CD4-positive, alpha-beta T cell (primary cell): ENCODE measurements around the gene MARCHF3. TPM values are rescaled to one million over a fixed set of nuclear protein-coding genes. Genes with fewer than 3 reads are reported as not detected.

ENCODE experiments used
- ATAC-seq: fragments of 200-7000 bp; cut with Tn5 transposase; one replicate; pipeline ENCODE4 v1.10.0; 2022; ENCODE audit warnings: mild to moderate bottlenecking; ENCODE audit not compliant: poor library complexity
- CTCF ChIA-PET: fragments of 350-600 bp; sonication (Branson Sonifier 250); formaldehyde crosslinking; loops from one replicate; lab custom pipeline; 2021; ENCODE audit warnings: antibody characterized with exemption, inconsistent platforms; lab: Charles Lee
- POLR2A ChIA-PET: fragments of 350-600 bp; sonication (Branson Sonifier 250); formaldehyde crosslinking; loops from one replicate; lab custom pipeline; 2021; ENCODE audit warnings: antibody characterized with exemption, inconsistent platforms; lab: Charles Lee
- DNase-seq, 14 experiments: peaks; one replicate each; pipeline ENCODE4 v3.0.0-alpha.2; 2013 to 2020; ENCODE audit warnings: mixed read lengths in 2 of 14
- H3K27ac ChIP-seq, 2 donors: one replicate each; pipeline versions ENCODE4 v1.5.1 to v1.7.0; 2013; ENCODE audit warnings: low read length in 2 of 2, low read depth in 1 of 2, mild to moderate bottlenecking in 1 of 2
- H3K27me3 ChIP-seq, 2 experiments: 1 replicate in 1 of 2; 2 replicates in 1 of 2; pipeline versions ENCODE4 v1.6.1 to v1.7.0; 2013; ENCODE audit warnings: low read length in 2 of 2, control low read depth in 1 of 2, mild to moderate bottlenecking in 1 of 2, moderate library complexity in 1 of 2; ENCODE audit not compliant: insufficient read depth in 2 of 2, control insufficient read depth in 1 of 2
- H3K36me3 ChIP-seq: one replicate; pipeline ENCODE4 v1.6.1; 2013; ENCODE audit warnings: low read length, control low read depth; ENCODE audit not compliant: insufficient read depth
- H3K4me1 ChIP-seq: one replicate; pipeline ENCODE4 v1.6.1; 2013; ENCODE audit warnings: low read length, control low read depth; ENCODE audit not compliant: insufficient read depth
- H3K4me3 ChIP-seq: one replicate; pipeline ENCODE4 v1.5.1; 2013; ENCODE audit warnings: mild to moderate bottlenecking, low read length, moderate library complexity
- H3K9me3 ChIP-seq, 2 experiments: 1 replicate in 1 of 2; 2 replicates in 1 of 2; pipeline versions ENCODE4 v1.6.1 to v1.7.0; 2013; ENCODE audit warnings: low read length in 2 of 2, mild to moderate bottlenecking in 2 of 2, control low read depth in 1 of 2, moderate library complexity in 1 of 2; ENCODE audit not compliant: control insufficient read depth in 1 of 2, insufficient read depth in 1 of 2
- H3K27ac Mint-ChIP-seq: one replicate; pipeline ENCODE4 v1.8.0; 2020; ENCODE audit warnings: mixed read lengths
- H3K27me3 Mint-ChIP-seq: one replicate; pipeline ENCODE4 v1.8.0; 2021; ENCODE audit warnings: mixed read lengths
- H3K36me3 Mint-ChIP-seq: one replicate; pipeline ENCODE4 v1.8.0; 2021; ENCODE audit warnings: low read depth, mixed read lengths
- H3K4me1 Mint-ChIP-seq: one replicate; pipeline ENCODE4 v1.8.0; 2021; ENCODE audit warnings: low read depth, mixed read lengths
- H3K4me3 Mint-ChIP-seq: one replicate; pipeline ENCODE4 v1.8.0; 2020; ENCODE audit warnings: mild to moderate bottlenecking, mixed read lengths
- H3K9me3 Mint-ChIP-seq: one replicate; pipeline ENCODE4 v1.8.0; 2020; ENCODE audit warnings: mixed read lengths
- intact Hi-C, 2 experiments: fragments of 100-400 bp; cut with DNase I in 1 of 2; cut with micrococcal nuclease in 1 of 2; formaldehyde crosslinking; loops; one replicate each; pipeline versions ENCODE4 v1.15.1 to v1.9.0; 2023 to 2025; cut with DNase I, micrococcal nuclease
- total RNA-seq, 174 experiments: library from RNA in 2 of 174; stranded (reverse) in 2 of 174; gene quantifications; one replicate each; pipeline ENCODE4 v1.2.3 and lab custom pipeline; 2021 to 2026
- TF ChIP-seq, protein P1 (sequence below): fragments of 200-600 bp; IDR thresholded peaks from one replicate; pipeline ENCODE4 v1.8.0; 2022; ENCODE audit warnings: antibody characterized with exemption, mild to moderate bottlenecking

MARCHF3 gene
- total RNA-seq, 2 experiments from 2014 or later = 5.2 to 6.2 TPM

DNA sequence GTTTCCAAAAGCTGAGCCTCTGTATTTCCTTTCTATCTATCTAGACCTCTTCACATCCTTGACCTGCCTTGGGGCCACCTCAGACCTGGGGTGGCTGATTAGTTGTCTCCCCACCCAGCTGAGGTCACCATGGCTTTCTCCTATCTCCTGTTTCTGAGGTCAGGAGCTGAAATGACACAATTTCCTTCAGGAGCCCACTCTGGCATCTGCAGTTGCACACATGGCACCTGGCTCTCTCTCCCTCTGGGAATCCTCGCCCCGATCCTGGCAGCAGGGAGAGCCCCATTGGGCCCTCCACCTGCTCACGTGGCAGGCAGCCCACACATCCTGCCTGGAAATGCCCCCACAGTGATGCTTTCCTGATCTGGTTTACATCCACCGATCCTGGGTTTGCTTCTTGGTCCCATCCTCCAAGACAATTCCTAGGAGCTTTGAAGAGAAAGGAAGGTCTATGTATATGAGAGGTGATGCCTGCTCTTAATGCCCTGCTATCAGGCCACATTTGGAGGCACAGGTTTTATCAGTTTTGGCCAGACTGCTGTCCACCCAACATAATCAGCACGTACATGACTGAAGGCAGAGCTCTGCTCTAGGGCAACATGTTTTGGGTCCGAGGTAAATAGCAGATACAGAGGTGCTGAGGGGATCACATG is 53.7 kb downstream of the MARCHF3 start:
- Histone ChIP-seq H3K36me3 (no peaks in the 10 kb centered on the region), H3K27ac (no peak overlapping the region), H3K9me3 (no peaks in the 10 kb centered on the region), H3K4me1 (peaks cover 10% of the 10 kb centered on the region), H3K27me3 (no peaks in the 10 kb centered on the region), H3K4me3 (no peak overlapping the region)
- CTCF ChIA-PET = no interaction called here
- DNase-seq (no peak), ATAC-seq (no peak)
- Mint-ChIP-seq H3K27ac (no peak overlapping the region), H3K9me3 (no peaks in the 10 kb centered on the region), H3K4me1 (peaks cover 35% of the 10 kb centered on the region), H3K36me3 (no peaks in the 10 kb centered on the region), H3K27me3 (no peaks in the 10 kb centered on the region), H3K4me3 (no peak overlapping the region)
- intact Hi-C loops = no loop called here
- TF ChIP-seq, protein P1, sequence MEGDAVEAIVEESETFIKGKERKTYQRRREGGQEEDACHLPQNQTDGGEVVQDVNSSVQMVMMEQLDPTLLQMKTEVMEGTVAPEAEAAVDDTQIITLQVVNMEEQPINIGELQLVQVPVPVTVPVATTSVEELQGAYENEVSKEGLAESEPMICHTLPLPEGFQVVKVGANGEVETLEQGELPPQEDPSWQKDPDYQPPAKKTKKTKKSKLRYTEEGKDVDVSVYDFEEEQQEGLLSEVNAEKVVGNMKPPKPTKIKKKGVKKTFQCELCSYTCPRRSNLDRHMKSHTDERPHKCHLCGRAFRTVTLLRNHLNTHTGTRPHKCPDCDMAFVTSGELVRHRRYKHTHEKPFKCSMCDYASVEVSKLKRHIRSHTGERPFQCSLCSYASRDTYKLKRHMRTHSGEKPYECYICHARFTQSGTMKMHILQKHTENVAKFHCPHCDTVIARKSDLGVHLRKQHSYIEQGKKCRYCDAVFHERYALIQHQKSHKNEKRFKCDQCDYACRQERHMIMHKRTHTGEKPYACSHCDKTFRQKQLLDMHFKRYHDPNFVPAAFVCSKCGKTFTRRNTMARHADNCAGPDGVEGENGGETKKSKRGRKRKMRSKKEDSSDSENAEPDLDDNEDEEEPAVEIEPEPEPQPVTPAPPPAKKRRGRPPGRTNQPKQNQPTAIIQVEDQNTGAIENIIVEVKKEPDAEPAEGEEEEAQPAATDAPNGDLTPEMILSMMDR = no peak
- POLR2A ChIA-PET = no interaction called here

DNA sequence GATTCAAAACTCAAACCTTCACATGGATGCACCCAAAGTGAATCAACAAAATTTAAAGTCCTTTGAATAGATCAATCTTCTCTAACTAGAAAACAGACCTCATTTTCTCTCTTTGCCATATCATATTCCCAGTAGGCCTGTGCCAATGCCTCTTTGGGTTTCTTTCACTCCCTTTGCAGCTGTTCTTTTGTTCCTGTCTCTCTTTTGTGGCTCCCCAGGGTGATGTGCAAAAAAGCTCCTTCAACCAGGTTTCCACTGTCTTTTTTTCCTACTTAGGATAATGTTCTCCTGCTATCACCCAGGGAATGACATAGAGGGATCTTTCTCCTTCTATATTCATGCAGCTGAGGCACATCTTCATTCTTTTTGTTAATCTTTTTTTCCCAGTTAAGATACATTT is 54.6 kb downstream of the MARCHF3 start:
- H3K36me3 ChIP-seq = no peaks in the 10 kb centered on the region
- CTCF ChIA-PET = interaction anchor here (0.7 to 1.3 kb wide), 2 partner anchors 9 to 25 kb away, joined by 3 read pairs; no protein-coding TSS in a partner anchor
- H3K4me1 Mint-ChIP-seq = peaks cover 43% of the 10 kb centered on the region
- H3K27me3 Mint-ChIP-seq = no peaks in the 10 kb centered on the region
- H3K9me3 Mint-ChIP-seq = no peaks in the 10 kb centered on the region
- no peaks in the 10 kb centered on the region for H3K36me3 Mint-ChIP-seq
- H3K4me1 ChIP-seq = peaks cover 10% of the 10 kb centered on the region
- POLR2A ChIA-PET = no interaction called here
- no peak overlapping the region for H3K4me3 ChIP-seq
- TF ChIP-seq, protein P1 = no peak
- no peak overlapping the region for H3K27ac Mint-ChIP-seq
- H3K27ac ChIP-seq = no peak overlapping the region
- no peak overlapping the region for H3K4me3 Mint-ChIP-seq
- H3K27me3 ChIP-seq = no peaks in the 10 kb centered on the region
- H3K9me3 ChIP-seq = no peaks in the 10 kb centered on the region
- DNase-seq (no peak), ATAC-seq (no peak)
- intact Hi-C loops = no loop called here

DNA sequence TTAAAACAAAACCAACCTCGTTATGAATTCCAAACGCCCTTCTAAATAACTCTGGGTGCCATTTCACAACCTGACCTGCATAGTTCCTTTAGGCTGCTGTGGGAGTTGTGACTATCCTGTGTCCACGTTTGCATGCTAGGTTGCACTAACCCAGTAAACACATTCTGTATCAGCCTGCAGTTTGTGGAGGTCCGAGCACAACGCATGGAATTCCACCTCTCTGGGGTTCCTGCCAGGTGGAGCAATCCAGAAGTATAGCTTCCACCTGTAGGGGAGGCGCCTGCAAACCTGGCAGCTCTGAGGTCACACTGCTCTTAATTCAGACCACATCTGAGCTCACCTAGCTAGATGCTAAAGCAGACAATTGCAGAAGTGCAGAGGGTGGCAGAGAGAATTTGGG is 57.2 kb downstream of the MARCHF3 start:
- H3K4me1 Mint-ChIP-seq = peaks cover 45% of the 10 kb centered on the region
- ChIA-PET POLR2A (interaction anchor here (1.0 to 1.2 kb wide), 2 partner anchors 9 to 10 kb away, joined by 4 to 5 read pairs; no protein-coding TSS in a partner anchor), CTCF (no interaction called here)
- no peaks in the 10 kb centered on the region for H3K36me3 Mint-ChIP-seq
- Histone ChIP-seq H3K36me3 (no peaks in the 10 kb centered on the region), H3K27ac (peak overlapping the region in 1 of 2 donors; percentile 21), H3K4me3 (no peak overlapping the region), H3K4me1 (peaks cover 10% of the 10 kb centered on the region), H3K9me3 (no peaks in the 10 kb centered on the region), H3K27me3 (no peaks in the 10 kb centered on the region)
- H3K27me3 Mint-ChIP-seq = no peaks in the 10 kb centered on the region
- DNase-seq = peak in 1 of 14 experiments; percentile 11
- no peak for ATAC-seq
- peak overlapping the region; percentile 1 for H3K4me3 Mint-ChIP-seq
- no peaks in the 10 kb centered on the region for H3K9me3 Mint-ChIP-seq
- H3K27ac Mint-ChIP-seq = peak overlapping the region; percentile 76
- intact Hi-C loops = loop anchor here in 1 of 2 experiments (2.0 kb wide), 1 partner anchor 58 kb away; the partner anchor contains the start of gene MARCHF3
- TF ChIP-seq, protein P1 = no peak
